VCaP (cell line): ENCODE results near the gene CHST11.

Experiments used
- H3K27ac ChIP-seq: fragments of 450-650 bp; 2 replicates; pipeline ENCODE4 v1.5.1; 2017
- TF ChIP-seq, protein P1 (sequence below): fragments of 450-650 bp; conservative IDR thresholded peaks from 2 replicates; pipeline ENCODE4 v1.5.1; 2017; ENCODE audit warnings: mild to moderate bottlenecking, moderate library complexity

Gene CHST11

DNA sequence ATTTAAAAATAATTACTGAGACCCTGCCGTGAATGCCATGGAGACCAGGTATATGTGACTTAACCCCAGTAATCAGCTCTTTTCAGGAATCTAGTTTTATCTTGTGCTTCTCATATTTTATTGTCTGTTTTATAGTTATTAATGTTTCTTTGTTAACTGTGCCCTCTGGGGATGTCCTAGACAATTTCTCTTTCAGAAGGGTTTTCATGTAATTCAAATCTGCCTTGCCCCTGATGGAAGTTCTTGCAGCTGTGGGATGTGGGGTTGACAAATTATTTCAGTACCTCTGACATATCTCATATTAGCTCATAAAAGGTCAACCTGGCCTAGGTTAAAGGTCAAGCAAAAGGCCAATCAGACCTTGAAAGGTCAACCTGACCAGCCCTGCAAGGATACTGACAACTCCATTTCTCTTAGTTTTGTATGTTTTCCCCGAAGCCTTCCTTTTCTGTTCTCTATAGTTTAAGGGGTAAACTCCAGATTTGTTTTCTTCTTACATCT is 319.0 kb downstream of the CHST11 start:
- TF ChIP-seq, protein P1, sequence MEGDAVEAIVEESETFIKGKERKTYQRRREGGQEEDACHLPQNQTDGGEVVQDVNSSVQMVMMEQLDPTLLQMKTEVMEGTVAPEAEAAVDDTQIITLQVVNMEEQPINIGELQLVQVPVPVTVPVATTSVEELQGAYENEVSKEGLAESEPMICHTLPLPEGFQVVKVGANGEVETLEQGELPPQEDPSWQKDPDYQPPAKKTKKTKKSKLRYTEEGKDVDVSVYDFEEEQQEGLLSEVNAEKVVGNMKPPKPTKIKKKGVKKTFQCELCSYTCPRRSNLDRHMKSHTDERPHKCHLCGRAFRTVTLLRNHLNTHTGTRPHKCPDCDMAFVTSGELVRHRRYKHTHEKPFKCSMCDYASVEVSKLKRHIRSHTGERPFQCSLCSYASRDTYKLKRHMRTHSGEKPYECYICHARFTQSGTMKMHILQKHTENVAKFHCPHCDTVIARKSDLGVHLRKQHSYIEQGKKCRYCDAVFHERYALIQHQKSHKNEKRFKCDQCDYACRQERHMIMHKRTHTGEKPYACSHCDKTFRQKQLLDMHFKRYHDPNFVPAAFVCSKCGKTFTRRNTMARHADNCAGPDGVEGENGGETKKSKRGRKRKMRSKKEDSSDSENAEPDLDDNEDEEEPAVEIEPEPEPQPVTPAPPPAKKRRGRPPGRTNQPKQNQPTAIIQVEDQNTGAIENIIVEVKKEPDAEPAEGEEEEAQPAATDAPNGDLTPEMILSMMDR, result no peak
- no peak overlapping the region for H3K27ac ChIP-seq

DNA sequence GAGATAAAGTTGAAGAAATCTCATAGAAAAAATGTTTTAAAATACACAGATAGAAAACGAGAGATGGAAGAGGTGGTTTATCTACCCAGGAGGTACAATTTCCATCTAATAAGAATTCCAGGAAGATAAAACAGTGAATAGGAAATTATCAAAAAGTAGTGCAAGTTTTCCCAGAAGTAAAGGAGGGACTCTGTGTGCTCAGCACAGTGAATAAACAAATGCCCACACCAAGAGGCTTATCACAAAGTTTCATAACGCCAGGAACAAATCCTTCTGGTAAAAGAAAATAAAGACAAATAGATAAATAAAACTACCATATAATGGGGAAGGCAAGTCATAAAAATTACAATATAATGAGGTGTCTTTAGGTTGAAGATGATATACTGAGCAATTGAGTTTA is 322.4 kb downstream of the CHST11 start:
- TF ChIP-seq, protein P1, result no peak
- H3K27ac ChIP-seq, result no peak overlapping the region

DNA sequence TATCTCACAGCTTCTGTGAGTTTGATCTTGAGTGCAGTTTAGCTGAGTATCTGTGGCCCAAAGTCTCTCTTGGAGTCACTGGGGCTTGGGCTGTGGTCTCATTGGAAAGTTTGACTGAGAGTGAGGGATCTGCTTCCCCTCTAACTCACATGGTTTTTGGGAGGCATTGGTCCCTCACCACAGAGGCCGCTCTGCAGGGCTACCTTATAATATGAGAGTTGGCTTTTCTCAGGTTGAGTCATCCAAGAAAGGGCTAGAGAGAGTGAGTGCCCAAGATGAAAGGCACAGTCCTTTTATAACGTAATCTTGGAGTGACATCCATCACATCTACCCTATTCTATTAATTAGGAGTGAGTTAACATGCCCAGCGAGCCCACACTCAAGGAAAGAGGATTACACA is 325.5 kb downstream of the CHST11 start:
- no peak overlapping the region for H3K27ac ChIP-seq
- TF ChIP-seq, protein P1, result no peak

DNA sequence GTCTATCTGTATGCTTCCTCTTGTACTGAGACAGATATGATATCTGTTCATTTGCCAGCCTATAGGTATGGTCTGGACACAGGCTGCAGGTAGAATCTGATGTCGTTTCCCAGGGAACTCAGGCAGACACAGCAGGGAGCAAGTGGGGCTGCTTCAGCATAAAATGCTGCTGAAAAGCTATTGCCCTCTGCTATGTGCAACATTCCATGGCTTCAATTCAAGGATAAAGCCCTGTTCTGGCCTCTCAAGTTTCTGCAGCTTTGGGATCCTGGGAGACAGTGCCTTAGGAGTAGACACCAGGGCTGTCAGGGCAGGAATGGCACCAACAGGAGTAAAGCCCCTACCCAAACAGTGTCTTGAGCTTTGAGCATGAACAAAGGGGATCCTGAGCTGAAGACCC is 327.8 kb downstream of the CHST11 start:
- H3K27ac ChIP-seq, result no peak overlapping the region
- TF ChIP-seq, protein P1, result no peak

DNA sequence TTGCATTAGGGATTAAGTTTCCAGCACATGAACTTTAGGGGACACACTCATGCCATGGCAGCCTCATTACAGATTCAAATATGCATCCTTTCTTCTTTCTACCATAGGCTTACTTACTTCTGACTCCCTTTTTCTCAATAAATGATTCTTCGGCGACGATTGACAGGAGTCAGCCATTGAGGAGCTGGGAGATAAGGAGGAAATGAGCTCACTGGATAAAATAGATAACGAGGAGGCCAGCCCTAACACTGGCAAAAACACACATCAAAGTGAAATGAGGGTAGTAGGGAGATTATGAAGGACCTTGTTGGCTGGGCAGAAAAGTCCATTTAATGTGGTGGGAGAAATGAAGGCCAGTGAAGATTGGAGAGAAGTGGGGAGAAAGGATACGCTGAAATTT is 329.1 kb downstream of the CHST11 start:
- TF ChIP-seq, protein P1, result no peak
- H3K27ac ChIP-seq, result no peak overlapping the region

DNA sequence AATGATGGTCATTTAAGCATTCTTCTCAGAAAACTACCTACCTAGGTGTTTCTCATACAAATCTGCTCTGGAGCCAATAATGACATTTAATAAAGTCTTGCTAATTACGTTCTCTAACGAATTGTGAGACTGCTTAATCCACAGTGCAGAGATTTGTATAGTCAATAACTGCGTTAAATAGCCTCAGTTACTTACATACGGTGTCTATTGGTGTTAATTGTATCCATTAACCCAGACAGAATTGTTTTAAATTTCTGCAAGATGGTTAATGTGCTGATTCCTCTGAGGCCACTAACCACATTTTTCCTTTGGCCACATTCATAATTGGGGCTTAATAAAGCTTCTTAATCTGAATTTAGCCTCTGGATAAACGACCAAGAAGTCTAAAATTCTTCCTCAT is 329.6 kb downstream of the CHST11 start:
- TF ChIP-seq, protein P1, result no peak

DNA sequence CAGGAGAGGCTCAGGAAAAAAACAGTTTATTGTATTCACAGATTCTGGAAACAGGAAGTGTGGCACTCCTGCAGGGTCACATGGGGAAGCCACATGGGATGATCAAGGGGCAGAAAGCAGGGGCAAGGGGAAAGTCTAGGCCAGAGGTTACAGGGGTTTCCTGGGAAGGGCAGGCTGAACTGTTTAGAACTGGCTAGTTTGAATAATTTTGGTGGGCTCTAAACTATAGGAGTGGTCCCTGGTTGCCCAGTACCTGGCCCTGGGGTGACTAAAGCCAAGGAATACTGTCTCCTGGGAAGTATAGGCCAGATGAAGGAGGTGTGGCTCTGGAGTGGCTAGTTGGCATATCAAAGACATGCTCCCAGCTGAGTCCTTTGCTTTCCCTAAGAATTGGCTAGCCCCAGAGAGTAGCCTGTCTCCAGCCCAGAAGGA is 332.1 kb downstream of the CHST11 start:
- no peak overlapping the region for H3K27ac ChIP-seq
- TF ChIP-seq, protein P1, result no peak

More for the DNA sequence above, 329.6 kb downstream of the CHST11 start:
- H3K27ac ChIP-seq, result no peak overlapping the region
